Stimulated activated CD8-positive, alpha-beta memory T cell treated with anti-CD3 and anti-CD28 coated beads, Interleukin-4, amount 100 ng/mL, for 1 hour (primary cell): ENCODE measurements around the gene OSTC.
"Not testable (repeated sequence)": the region's sequence is repeated elsewhere in the genome, so short reads cannot be mapped to it uniquely, and the experiment has no call there.

Experiments
- DNase-seq, 2 donors: peaks; one replicate each; pipeline ENCODE4 v3.0.0-alpha.2; 2020; ENCODE audit warnings: low read depth in 2 of 2, low spot score in 1 of 2

OSTC gene

DNA sequence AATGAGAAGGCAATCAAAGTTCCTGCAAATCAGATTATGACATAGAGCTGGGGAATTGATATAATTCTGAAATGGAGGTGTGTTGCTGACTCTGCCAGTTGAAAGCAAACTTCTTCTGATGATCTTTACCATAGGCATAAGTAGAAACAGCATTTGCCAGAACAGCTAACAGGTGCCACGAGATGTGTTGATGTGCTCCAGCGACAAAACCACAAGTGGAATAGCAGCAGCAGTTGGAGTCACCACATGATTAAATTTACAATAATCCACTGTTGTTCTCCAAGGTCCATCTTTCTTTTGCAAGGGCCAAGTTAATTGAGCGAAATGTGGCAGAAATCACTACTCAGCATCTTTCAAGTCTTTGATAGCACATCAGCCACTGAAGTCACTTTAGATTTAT lies 3.7 kb upstream of the OSTC start:
- no peak for DNase-seq

DNA sequence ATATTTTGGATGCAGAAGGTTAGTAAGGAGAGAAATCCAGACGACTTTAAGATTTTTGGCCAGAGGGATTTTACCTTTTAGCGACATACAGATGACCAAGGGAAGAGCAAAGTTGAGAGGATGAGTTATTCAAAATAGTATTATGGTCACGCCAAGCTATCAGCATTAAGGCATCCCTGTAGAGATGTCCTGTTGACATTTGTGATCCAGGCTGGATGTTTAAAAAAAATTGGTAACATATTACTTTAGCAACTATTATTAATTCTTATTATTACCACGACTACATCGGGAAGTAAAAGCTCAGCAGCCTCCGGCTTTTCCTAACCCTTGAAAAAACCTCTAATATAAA lies 562 bp upstream of the OSTC start:
- DNase-seq = no peak

DNA sequence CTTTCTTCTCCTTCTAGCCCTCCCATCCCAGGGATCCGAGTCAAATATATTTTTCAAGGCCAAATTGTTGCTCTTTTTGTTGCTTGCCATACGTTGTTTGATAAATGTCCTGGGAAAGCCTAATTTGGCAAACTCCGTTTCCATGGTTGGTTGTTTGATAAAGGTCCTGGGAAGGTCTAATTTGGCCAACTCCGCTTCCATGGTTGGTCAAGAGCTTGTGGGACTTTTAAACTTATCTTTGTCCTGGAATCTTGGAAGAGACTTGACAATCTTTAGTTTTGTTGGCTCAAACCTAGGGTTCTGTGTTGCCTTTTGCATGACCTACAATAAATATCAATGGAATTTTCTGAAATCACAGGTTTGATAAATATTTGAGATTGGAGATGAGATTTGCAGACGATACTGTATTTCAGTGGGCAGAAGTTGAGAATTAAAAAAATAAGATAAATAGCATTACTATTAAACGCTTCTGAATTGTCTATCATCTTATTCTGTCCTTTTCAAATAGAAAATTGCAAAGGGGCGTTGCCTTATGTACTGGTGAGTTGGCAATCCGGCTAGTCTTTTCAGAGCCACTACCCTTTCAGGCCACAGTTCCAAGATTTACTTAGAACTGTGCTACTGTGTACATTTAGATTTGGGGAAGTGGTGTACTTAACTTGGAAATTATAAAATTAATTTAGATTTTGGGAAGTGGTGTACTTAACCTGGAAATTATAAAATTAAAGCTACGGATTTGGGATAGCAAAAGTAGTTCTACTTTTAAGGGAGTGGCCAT lies 804 bp downstream of the OSTC start:
- DNase-seq = no peak

DNA sequence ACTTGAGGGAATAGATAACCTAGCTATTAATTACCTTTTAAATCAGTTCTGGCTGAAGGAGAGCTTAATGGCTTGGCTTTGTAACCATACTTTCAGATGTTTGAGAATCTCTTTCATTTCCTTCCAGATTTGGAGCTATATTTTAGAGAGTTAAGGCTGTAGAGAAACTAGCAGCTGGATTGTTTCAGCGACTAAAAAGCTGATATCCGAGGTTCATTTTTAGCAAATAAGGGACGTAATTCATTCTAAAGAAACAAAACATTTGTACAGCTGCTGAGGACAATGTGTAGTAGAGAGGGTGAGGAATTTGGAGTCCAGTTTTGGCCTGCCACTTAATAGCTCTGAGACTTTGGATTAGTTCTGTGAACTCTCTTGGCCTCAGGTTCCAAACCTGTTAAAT lies 12.2 kb downstream of the OSTC start:
- no peak for DNase-seq

- no peak for DNase-seq
Measured at GRCh38 chr4:108674356-108674977, 24.1 kb downstream of the OSTC start.

- no peak for DNase-seq
Measured at GRCh38 chr4:108681321-108681809, 31.0 kb downstream of the OSTC start.

- DNase-seq = no peak
Measured at GRCh38 chr4:108683479-108683878, 33.1 kb downstream of the OSTC start.

DNA sequence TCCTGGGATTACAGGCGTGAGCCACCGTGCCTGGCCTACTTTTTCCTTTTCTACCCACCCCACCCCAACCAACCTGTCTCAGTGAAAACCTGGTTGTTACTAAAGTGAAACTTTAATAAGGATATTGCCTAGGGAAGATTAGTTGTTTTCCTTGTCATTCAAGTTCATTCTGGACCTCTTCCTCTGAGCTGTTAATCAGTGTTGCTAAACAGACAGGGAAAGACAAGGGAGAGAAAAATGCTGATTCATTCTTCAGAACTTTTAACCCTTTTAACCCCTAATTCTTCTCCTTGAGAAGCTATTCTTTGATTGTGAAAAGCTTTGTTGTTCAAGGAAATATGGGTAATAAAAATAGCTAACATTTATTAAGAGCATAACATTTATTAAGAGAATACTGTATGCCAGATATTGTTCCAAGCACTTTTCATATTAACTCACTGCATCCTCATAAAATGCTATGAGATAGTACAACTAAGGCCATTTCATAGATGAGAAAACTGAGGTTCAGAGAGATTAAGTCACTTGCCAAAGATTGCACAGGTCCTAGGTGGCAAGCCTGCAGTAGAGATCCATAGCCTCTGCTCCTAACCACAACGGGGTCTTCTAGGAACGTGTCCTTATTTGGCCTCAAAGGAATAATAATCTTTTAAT lies 34.8 kb downstream of the OSTC start:
- DNase-seq = no peak

DNA sequence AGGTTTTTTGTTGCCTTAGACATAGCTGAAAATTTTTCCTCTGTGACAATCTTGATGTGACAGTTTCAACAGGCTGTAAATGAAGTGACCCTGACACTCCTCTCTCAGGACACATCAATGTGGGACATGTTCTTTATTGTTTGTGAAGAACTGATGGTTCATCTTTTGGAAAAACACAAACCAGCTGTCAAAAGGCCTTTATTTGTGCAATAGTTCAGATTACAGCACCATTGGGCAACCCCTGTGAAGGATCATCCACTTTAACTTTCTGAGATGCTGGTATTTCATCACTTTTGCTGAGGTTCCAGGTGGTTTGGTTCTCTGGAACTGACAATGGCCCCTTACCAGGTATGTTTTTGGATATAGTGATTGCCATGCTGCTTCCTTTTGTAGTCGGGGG lies 40.3 kb downstream of the OSTC start:
- no peak for DNase-seq

- no peak for DNase-seq
Measured at GRCh38 chr4:108693211-108693610, 42.8 kb downstream of the OSTC start.

DNA sequence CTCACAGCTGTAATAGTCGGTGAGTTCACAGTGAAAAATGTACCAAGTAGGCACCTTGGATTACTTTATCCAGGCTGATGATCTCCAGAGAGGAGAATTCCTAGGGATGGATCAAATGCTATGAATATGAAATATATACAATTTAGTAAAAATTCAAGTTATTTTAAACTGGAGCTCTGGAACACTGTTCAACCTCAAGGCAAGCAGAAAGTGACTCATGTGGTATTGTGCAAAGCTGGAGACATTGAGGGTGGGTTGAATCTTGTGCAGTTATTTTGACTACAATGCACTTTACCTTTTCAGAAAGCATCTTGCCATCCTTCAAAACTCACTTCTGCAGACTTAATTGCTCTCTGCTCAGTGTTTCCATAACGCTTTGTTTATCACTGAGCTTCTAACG lies 43.4 kb downstream of the OSTC start:
- DNase-seq = no peak

DNA sequence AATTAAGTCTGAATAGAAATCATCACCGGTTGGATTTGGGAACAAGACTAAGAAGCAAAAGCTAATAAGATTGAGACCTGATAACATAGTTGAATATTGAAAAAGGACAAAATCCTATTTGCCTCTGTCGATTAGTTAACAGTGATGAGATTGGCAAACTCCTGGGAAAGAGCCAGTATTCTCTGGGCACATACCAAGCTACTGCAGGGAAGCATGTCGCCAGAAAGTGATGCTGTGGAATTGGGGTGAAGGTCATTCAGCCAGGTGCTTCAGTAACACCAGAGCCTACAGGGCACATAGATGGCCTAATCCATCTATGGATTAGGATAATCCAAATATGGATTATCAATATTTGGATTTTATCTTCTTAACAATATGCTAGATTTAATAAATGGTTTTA lies 44.0 kb downstream of the OSTC start:
- no peak for DNase-seq

DNA sequence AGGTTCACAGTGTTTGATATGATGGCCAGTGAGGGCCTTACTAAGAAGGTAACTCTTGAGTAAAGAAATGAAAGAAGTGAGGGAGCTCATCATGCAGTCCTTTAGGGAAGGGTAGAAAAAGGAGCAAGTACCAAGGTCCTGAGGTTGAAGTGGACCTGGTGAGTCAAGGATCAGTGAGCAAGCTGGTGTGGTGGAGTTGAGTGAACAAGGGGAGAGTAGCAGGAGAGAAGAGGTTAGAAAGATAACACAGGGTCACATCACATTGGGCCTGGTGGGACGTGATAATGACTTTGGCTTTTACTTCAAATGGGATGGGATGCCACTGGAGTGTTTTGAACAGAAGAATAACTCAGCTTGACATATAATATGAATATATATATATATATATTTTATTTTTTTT lies 44.7 kb downstream of the OSTC start:
- DNase-seq = no peak

DNA sequence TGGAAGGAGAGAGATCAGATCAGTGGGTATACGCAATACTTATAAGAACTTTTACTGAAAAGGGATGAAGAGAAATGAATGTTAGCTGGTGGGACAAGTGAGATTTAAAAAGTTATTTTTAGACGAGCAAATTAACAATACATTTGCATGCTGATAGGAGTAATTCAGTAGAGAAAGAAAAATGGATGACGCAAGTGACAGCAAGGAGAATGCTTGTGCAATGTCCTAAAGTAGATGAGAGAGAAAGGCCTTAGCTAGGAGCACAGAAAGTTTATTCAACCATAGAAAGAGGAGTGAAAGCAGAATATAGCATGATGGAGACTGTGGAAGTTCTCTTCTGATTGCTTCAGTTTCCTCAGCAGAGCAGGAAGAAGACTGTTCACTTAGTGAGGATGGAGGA lies 45.8 kb downstream of the OSTC start:
- no peak for DNase-seq

DNA sequence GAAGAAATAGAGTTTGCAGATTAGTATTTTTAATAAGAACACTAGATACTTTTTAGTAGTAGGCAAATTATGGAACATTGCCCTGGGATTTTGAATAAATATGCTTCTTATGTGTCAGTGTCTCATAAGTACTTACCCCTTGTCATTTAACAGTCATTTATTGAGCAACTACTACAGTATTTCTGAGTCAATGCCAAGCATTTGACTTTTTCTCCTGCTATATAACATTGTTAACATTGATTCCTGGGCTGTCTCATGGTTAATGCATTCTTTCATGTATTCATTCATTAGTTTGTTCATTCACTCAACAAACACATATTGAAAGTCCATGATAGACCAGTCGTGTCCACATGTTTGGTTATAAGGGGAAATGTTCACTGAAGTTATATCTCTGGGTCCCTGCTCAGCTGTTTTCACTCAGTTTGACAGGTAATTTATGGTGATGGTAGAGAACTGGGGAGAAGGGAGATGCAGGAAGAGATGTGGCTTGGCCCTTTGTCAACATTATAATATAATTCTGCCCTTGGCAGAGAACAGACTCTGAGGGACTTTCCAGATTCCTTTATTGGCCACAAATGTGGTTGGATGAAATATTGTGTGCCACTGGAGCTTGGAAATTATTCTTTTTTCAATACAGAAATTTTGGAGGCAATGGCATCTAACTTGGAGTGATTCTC lies 49.8 kb downstream of the OSTC start:
- no peak for DNase-seq

GRCh38 chr4:108702960-108703359 lies 52.6 kb downstream of the OSTC start:
- DNase-seq = no peak

GRCh38 chr4:108703370-108703769 lies 53.0 kb downstream of the OSTC start:
- no peak for DNase-seq

- no peak for DNase-seq
Measured at GRCh38 chr4:108703966-108704365, 53.6 kb downstream of the OSTC start.

GRCh38 chr4:108706289-108706688 lies 55.9 kb downstream of the OSTC start:
- DNase-seq = no peak

DNA sequence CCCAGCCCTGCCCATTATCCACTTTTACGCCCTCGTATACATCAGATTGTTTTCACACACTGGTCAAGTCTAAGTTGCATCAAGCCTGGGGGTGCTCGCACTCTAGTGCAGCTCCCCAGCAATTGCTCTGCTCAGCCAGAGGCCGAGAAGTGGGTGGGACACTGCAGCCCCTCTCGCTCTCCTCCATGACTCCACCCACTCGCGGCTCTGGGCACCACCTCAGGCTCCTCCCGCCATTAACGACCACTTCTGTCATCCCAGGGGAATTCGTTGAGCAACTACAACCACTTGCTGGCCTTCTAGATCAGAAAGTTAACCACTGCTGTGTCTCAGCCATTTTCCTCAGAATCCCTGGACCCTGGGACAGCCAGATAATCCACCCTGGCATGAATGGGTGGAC lies 58.8 kb downstream of the OSTC start:
- no peak for DNase-seq

- DNase-seq = no peak
Measured at GRCh38 chr4:108709722-108710121, 59.3 kb downstream of the OSTC start.

DNA sequence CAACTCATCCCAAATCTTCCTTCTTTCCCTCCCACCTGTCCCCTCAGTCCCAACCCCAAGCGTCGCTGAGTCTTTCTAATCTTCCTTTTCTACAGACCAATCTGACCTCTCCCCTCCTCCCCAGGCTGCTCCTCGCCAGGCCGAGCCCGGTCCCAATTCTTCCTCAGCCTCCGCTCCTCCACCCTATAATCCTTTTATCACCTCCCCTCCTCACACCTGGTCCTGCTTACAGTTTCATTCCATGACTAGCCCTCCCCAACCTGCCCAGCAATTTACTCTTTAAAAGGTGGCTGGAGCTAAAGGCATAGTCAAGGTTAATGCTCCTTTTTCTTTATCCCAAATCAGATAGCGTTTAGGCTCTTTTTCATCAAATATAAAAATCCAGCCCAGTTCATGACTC lies 60.2 kb downstream of the OSTC start:
- not testable (repeated sequence) for DNase-seq
